ENCODE measurements around the gene API5.
"Not testable (repeated sequence)": the region's sequence is repeated elsewhere in the genome, so short reads cannot be mapped to it uniquely, and the experiment has no call there.

API5 gene

GRCh38 chr11:43311791-43312607 lies at the start of gene API5:
Gene API5, plus strand, starts transcription at chr11:43311996. Its CDS starts 132 bp downstream, at chr11:43312128.
- DNase-seq (ENCODE audit: low read depth), result peak; percentile 84

- no peak for DNase-seq (ENCODE audit: low read depth)
Observed at GRCh38 chr11:43267856-43268580, 43.8 kb upstream of the API5 start.

GRCh38 chr11:43268786-43269185 lies 43.0 kb upstream of the API5 start:
- DNase-seq (ENCODE audit: low read depth), result no peak

GRCh38 chr11:43269254-43269918 lies 42.4 kb upstream of the API5 start:
- DNase-seq (ENCODE audit: low read depth), result no peak

- DNase-seq (ENCODE audit: low read depth), result no peak
Observed at GRCh38 chr11:43270468-43270867, 41.3 kb upstream of the API5 start.

- DNase-seq (ENCODE audit: low read depth), result peak; percentile 18
Observed at GRCh38 chr11:43278193-43278956, 33.4 kb upstream of the API5 start.

- peak; percentile 5 for DNase-seq (ENCODE audit: low read depth)
Observed at GRCh38 chr11:43282607-43283440, 29.0 kb upstream of the API5 start.

GRCh38 chr11:43285826-43286225 lies 26.0 kb upstream of the API5 start:
- DNase-seq (ENCODE audit: low read depth), result no peak

- no peak for DNase-seq (ENCODE audit: low read depth)
Observed at GRCh38 chr11:43289368-43289767, 22.4 kb upstream of the API5 start.

GRCh38 chr11:43298397-43298796 lies 13.4 kb upstream of the API5 start:
- no peak for DNase-seq (ENCODE audit: low read depth)

- DNase-seq (ENCODE audit: low read depth), result no peak
Observed at GRCh38 chr11:43315966-43316365, 4.2 kb downstream of the API5 start.

- no peak for DNase-seq (ENCODE audit: low read depth)
Observed at GRCh38 chr11:43316451-43316850, 4.7 kb downstream of the API5 start.

- DNase-seq (ENCODE audit: low read depth), result peak; percentile 64
Observed at GRCh38 chr11:43327987-43328386, 16.2 kb downstream of the API5 start.

- no peak for DNase-seq (ENCODE audit: low read depth)
Observed at GRCh38 chr11:43328482-43328881, 16.7 kb downstream of the API5 start.

GRCh38 chr11:43341159-43341558 lies 29.4 kb downstream of the API5 start:
- DNase-seq (ENCODE audit: low read depth), result no peak

GRCh38 chr11:43351426-43351825 lies 39.6 kb downstream of the API5 start:
- DNase-seq (ENCODE audit: low read depth), result not testable (repeated sequence)

- DNase-seq (ENCODE audit: low read depth), result no peak
Observed at GRCh38 chr11:43354311-43354710, 42.5 kb downstream of the API5 start.

GRCh38 chr11:43356336-43356735 lies 44.5 kb downstream of the API5 start:
- no peak for DNase-seq (ENCODE audit: low read depth)

- DNase-seq (ENCODE audit: low read depth), result no peak
Observed at GRCh38 chr11:43358279-43358800, 46.5 kb downstream of the API5 start.

- DNase-seq (ENCODE audit: low read depth), result peak; percentile 86
Observed at GRCh38 chr11:43358801-43359421, 47.1 kb downstream of the API5 start, which contains the start of gene TTC17. Gene TTC17, plus strand, starts transcription at chr11:43358920. Its CDS starts 35 bp downstream, at chr11:43358955.
